GM23338 (cell line): ENCODE data around the gene SLC66A3. TPM values are rescaled to one million over a fixed set of nuclear protein-coding genes. Genes with fewer than 3 reads are reported as not detected.

Experiments used
- ATAC-seq: fragments of 200-7000 bp; cut with Tn5 transposase; 3 replicates; pipeline ENCODE4 v1.9.1; 2020
- DNase-seq: peaks from one replicate; pipeline ENCODE4 v3.0.0-alpha.2; 2015; ENCODE audit warnings: low spot score
- H2AFZ ChIP-seq: fragments of 200-600 bp; sonication (generic); 2 replicates; pipeline ENCODE4 v1.8.0; 2016; ENCODE audit warnings: antibody characterized with exemption, mild to moderate bottlenecking, moderate library complexity
- H3F3A ChIP-seq: fragments of 200-600 bp; sonication (generic); replicated peaks from 2 replicates; pipeline ENCODE4 v1.8.0; 2017; ENCODE audit warnings: antibody characterized with exemption, mixed run types, low read depth
- H3K27ac ChIP-seq: fragments of 200-600 bp; sonication (generic); 2 replicates; pipeline ENCODE4 v1.6.1; 2016; ENCODE audit warnings: low read depth
- H3K27me3 ChIP-seq: fragments of 200-600 bp; sonication (generic); 2 replicates; pipeline ENCODE4 v1.8.0; 2016; ENCODE audit warnings: mild to moderate bottlenecking, mixed run types, moderate library complexity; ENCODE audit not compliant: insufficient read depth
- H3K36me3 ChIP-seq: fragments of 200-600 bp; sonication (generic); 2 replicates; pipeline ENCODE4 v1.8.0; 2016; ENCODE audit warnings: mild to moderate bottlenecking; ENCODE audit not compliant: insufficient read depth
- H3K4me1 ChIP-seq: fragments of 200-600 bp; sonication (generic); 2 replicates; pipeline ENCODE4 v1.8.0; 2016; ENCODE audit warnings: mild to moderate bottlenecking, moderate library complexity; ENCODE audit not compliant: insufficient read depth
- H3K4me2 ChIP-seq: fragments of 200-600 bp; sonication (generic); 2 replicates; pipeline ENCODE4 v1.7.1; 2017; ENCODE audit warnings: mixed run types
- H3K4me3 ChIP-seq: fragments of 200-600 bp; sonication (generic); 2 replicates; pipeline ENCODE4 v1.6.1; 2016; ENCODE audit warnings: mixed run types
- H3K79me2 ChIP-seq: fragments of 200-600 bp; sonication (generic); replicated peaks from 2 replicates; pipeline ENCODE4 v1.8.0; 2017; ENCODE audit warnings: mild to moderate bottlenecking; ENCODE audit not compliant: insufficient read depth
- H3K9me2 ChIP-seq: fragments of 200-600 bp; sonication (generic); 2 replicates; pipeline ENCODE4 v1.8.0; 2017; ENCODE audit not compliant: insufficient read depth
- H4K20me1 ChIP-seq: fragments of 200-600 bp; sonication (generic); replicated peaks from 2 replicates; pipeline ENCODE4 v1.8.0; 2017; ENCODE audit warnings: mild to moderate bottlenecking; ENCODE audit not compliant: insufficient read depth
- H3K27ac Mint-ChIP-seq: 2 replicates; pipeline ENCODE4 v1.8.0; 2020; ENCODE audit warnings: inconsistent platforms, mild to moderate bottlenecking, moderate library complexity, mixed read lengths
- H3K27me3 Mint-ChIP-seq: 3 replicates; pipeline ENCODE4 v1.8.0; 2022; ENCODE audit warnings: low read depth, mild to moderate bottlenecking, moderate library complexity, mixed read lengths, inconsistent platforms; ENCODE audit not compliant: insufficient read depth, poor library complexity
- H3K36me3 Mint-ChIP-seq: 3 replicates; pipeline ENCODE4 v1.8.0; 2021; ENCODE audit warnings: low read depth, mild to moderate bottlenecking, inconsistent platforms, moderate library complexity, mixed read lengths
- H3K4me1 Mint-ChIP-seq: 3 replicates; pipeline ENCODE4 v1.8.0; 2020; ENCODE audit warnings: mild to moderate bottlenecking, inconsistent platforms, mixed read lengths
- H3K4me3 Mint-ChIP-seq: 3 replicates; pipeline ENCODE4 v1.8.0; 2021; ENCODE audit warnings: moderate library complexity, mild to moderate bottlenecking, inconsistent platforms, mixed read lengths
- H3K9me3 Mint-ChIP-seq: 3 replicates; pipeline ENCODE4 v1.8.0; 2020; ENCODE audit warnings: moderate library complexity, mild to moderate bottlenecking, inconsistent platforms, mixed read lengths
- CREB1 ChIP-seq: fragments of 250-450 bp; sonication (Bioruptor Pico); IDR thresholded peaks from 2 replicates; pipeline ENCODE4 v1.5.0; 2020; ENCODE audit warnings: low read depth, mild to moderate bottlenecking, moderate library complexity
- EZH2 ChIP-seq: fragments of 200-600 bp; sonication (generic); IDR thresholded peaks from one replicate; pipeline ENCODE4 v1.8.0; 2017; ENCODE audit warnings: antibody characterized with exemption, mild to moderate bottlenecking, low read depth; ENCODE audit not compliant: unreplicated experiment
- EZH2phosphoT487 ChIP-seq: fragments of 200-600 bp; sonication (generic); IDR thresholded peaks from one replicate; pipeline ENCODE4 v1.8.1; 2018; ENCODE audit warnings: antibody characterized with exemption; ENCODE audit not compliant: unreplicated experiment
- NANOG ChIP-seq: IDR thresholded peaks from 2 replicates; pipeline ENCODE4 v1.6.1; 2016; ENCODE audit warnings: antibody characterized with exemption, borderline replicate concordance
- POLR2AphosphoS5 ChIP-seq: IDR thresholded peaks from 2 replicates; pipeline ENCODE4 v1.6.1; 2016; ENCODE audit warnings: antibody characterized with exemption, low read depth
- ZNF331 ChIP-seq: fragments of 250-450 bp; sonication (Bioruptor Pico); IDR thresholded peaks from 2 replicates; pipeline ENCODE4 v1.5.0; 2020; ENCODE audit warnings: low read depth, mild to moderate bottlenecking, moderate library complexity
- polyA plus RNA-seq: library from polyadenylated mRNA; unstranded; fragments of >200 nt; fragmentation: Nextera tagmentation; extraction: Ambion mirVana; gene quantifications from 2 replicates; pipeline ENCODE4 v1.2.1, GENCODE V29; 2016
- total RNA-seq: library from RNA; depleted of rRNA; stranded (reverse); fragments of >200 nt; shearing (Covaris generic); gene quantifications from 2 replicates; pipeline ENCODE4 v1.2.3, GENCODE V29; 2014
- TF ChIP-seq, protein P1 (sequence below): fragments of 250-450 bp; sonication (Bioruptor Pico); IDR thresholded peaks from 2 replicates; pipeline ENCODE4 v1.5.0; 2020; ENCODE audit warnings: mild to moderate bottlenecking, moderate library complexity
- TF ChIP-seq, protein P2 (sequence below), 2 experiments: fragments of 200-600 bp in 1 of 2; sonication (generic) in 1 of 2; conservative IDR thresholded peaks; 2 replicates each; pipeline versions ENCODE4 v1.5.1 to v1.6.1; 2016 to 2017; ENCODE audit warnings: antibody characterized with exemption in 2 of 2, low read depth in 2 of 2, mild to moderate bottlenecking in 2 of 2, moderate library complexity in 1 of 2
- TF ChIP-seq, protein P3 (sequence below): IDR thresholded peaks from 2 replicates; pipeline ENCODE4 v1.6.1; 2016; ENCODE audit warnings: antibody characterized with exemption

SLC66A3 gene
- total and polyA plus RNA-seq, 2 experiments from 2014 or later = 13.7 to 18.4 TPM

DNA sequence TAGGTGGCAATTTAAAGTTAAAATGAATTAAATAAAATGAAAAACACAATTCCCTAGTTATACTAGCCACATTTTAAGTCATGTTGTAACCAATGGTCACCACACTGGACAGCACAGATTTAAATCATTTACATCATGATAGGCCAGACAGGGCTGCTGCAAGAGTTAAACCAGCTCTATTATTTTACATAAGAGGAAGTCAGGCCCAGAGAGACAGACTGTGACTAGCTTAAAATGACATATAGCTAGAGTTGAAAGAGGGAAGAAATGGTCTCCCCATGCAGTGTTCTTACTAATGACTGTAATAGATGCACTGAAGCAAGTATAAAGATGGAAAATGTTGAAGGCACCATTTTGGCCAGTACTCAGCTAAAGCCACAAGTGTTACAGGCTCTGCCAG lies 69.6 kb downstream of the SLC66A3 start (continued):
- TF ChIP-seq, protein P1, sequence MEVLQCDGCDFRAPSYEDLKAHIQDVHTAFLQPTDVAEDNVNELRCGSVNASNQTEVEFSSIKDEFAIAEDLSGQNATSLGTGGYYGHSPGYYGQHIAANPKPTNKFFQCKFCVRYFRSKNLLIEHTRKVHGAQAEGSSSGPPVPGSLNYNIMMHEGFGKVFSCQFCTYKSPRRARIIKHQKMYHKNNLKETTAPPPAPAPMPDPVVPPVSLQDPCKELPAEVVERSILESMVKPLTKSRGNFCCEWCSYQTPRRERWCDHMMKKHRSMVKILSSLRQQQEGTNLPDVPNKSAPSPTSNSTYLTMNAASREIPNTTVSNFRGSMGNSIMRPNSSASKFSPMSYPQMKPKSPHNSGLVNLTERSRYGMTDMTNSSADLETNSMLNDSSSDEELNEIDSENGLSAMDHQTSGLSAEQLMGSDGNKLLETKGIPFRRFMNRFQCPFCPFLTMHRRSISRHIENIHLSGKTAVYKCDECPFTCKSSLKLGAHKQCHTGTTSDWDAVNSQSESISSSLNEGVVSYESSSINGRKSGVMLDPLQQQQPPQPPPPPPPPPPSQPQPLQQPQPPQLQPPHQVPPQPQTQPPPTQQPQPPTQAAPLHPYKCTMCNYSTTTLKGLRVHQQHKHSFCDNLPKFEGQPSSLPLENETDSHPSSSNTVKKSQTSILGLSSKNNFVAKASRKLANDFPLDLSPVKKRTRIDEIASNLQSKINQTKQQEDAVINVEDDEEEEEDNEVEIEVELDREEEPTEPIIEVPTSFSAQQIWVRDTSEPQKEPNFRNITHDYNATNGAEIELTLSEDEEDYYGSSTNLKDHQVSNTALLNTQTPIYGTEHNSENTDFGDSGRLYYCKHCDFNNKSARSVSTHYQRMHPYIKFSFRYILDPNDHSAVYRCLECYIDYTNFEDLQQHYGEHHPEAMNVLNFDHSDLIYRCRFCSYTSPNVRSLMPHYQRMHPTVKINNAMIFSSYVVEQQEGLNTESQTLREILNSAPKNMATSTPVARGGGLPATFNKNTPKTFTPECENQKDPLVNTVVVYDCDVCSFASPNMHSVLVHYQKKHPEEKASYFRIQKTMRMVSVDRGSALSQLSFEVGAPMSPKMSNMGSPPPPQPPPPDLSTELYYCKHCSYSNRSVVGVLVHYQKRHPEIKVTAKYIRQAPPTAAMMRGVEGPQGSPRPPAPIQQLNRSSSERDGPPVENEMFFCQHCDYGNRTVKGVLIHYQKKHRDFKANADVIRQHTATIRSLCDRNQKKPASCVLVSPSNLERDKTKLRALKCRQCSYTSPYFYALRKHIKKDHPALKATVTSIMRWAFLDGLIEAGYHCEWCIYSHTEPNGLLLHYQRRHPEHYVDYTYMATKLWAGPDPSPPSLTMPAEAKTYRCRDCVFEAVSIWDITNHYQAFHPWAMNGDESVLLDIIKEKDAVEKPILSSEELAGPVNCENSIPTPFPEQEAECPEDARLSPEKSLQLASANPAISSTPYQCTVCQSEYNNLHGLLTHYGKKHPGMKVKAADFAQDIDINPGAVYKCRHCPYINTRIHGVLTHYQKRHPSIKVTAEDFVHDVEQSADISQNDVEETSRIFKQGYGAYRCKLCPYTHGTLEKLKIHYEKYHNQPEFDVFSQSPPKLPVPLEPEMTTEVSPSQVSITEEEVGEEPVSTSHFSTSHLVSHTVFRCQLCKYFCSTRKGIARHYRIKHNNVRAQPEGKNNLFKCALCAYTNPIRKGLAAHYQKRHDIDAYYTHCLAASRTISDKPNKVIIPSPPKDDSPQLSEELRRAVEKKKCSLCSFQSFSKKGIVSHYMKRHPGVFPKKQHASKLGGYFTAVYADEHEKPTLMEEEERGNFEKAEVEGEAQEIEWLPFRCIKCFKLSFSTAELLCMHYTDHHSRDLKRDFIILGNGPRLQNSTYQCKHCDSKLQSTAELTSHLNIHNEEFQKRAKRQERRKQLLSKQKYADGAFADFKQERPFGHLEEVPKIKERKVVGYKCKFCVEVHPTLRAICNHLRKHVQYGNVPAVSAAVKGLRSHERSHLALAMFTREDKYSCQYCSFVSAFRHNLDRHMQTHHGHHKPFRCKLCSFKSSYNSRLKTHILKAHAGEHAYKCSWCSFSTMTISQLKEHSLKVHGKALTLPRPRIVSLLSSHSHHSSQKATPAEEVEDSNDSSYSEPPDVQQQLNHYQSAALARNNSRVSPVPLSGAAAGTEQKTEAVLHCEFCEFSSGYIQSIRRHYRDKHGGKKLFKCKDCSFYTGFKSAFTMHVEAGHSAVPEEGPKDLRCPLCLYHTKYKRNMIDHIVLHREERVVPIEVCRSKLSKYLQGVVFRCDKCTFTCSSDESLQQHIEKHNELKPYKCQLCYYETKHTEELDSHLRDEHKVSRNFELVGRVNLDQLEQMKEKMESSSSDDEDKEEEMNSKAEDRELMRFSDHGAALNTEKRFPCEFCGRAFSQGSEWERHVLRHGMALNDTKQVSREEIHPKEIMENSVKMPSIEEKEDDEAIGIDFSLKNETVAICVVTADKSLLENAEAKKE = no peak
- no peak for TF ChIP-seq EZH2phosphoT487
- TF ChIP-seq ZNF331 (CRISPR knock-in tag) = no peak
- no peak for TF ChIP-seq CREB1 (CRISPR knock-in tag)
- no peak for TF ChIP-seq EZH2

DNA sequence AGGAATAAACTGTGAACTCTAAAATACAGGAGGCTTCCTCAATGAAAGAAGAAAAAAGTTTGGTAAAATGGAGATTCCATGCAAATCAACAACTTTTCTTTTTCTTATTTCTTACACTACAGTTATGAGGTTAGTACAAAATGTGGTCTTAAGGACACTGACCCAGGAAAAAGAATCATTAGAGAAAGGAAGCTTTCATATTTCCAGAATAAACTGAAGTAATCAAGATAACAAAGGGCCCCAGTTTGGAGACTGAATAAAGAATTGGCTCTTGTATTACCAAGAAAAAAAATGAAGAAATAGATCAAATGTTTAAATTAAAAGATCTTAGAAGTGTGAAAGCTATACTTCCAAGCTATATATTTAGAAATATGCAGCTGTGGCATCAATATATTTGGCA lies 72.3 kb downstream of the SLC66A3 start:
- Mint-ChIP-seq H3K36me3 (peaks cover 4% of the 10 kb centered on the region; the same call in 2 of the 3 replicates), H3K9me3 (no peaks in the 10 kb centered on the region), H3K4me3 (no peak overlapping the region), H3K27ac (no peak overlapping the region), H3K27me3 (no peaks in the 10 kb centered on the region), H3K4me1 (peaks cover 28% of the 10 kb centered on the region)
- no peak for DNase-seq
- no peaks in the 10 kb centered on the region; the same call in 1 of the 2 replicates for H3K36me3 ChIP-seq
- no peak overlapping the region for H2AFZ ChIP-seq
- peaks cover 24% of the 10 kb centered on the region for H3K4me1 ChIP-seq
- no peaks in the 10 kb centered on the region for H3F3A ChIP-seq
- H3K27me3 ChIP-seq = no peaks in the 10 kb centered on the region
- H3K27ac ChIP-seq = no peak overlapping the region
- H3K4me2 ChIP-seq = no peak overlapping the region
- ATAC-seq = no peak
- no peaks in the 10 kb centered on the region for H3K9me2 ChIP-seq
- peaks cover 7% of the 10 kb centered on the region for H3K79me2 ChIP-seq
- no peaks in the 10 kb centered on the region for H4K20me1 ChIP-seq
- H3K4me3 ChIP-seq = no peak overlapping the region
- TF ChIP-seq EZH2phosphoT487 = no peak
- no peak for TF ChIP-seq CREB1 (CRISPR knock-in tag)
- TF ChIP-seq, protein P2, sequence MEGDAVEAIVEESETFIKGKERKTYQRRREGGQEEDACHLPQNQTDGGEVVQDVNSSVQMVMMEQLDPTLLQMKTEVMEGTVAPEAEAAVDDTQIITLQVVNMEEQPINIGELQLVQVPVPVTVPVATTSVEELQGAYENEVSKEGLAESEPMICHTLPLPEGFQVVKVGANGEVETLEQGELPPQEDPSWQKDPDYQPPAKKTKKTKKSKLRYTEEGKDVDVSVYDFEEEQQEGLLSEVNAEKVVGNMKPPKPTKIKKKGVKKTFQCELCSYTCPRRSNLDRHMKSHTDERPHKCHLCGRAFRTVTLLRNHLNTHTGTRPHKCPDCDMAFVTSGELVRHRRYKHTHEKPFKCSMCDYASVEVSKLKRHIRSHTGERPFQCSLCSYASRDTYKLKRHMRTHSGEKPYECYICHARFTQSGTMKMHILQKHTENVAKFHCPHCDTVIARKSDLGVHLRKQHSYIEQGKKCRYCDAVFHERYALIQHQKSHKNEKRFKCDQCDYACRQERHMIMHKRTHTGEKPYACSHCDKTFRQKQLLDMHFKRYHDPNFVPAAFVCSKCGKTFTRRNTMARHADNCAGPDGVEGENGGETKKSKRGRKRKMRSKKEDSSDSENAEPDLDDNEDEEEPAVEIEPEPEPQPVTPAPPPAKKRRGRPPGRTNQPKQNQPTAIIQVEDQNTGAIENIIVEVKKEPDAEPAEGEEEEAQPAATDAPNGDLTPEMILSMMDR (conservative IDR thresholded peaks at IDR 0.05; ENCODE audit: low read depth in 2 of 2) = no peak
- TF ChIP-seq POLR2AphosphoS5 = no peak
- TF ChIP-seq, protein P3, sequence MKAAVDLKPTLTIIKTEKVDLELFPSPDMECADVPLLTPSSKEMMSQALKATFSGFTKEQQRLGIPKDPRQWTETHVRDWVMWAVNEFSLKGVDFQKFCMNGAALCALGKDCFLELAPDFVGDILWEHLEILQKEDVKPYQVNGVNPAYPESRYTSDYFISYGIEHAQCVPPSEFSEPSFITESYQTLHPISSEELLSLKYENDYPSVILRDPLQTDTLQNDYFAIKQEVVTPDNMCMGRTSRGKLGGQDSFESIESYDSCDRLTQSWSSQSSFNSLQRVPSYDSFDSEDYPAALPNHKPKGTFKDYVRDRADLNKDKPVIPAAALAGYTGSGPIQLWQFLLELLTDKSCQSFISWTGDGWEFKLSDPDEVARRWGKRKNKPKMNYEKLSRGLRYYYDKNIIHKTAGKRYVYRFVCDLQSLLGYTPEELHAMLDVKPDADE = no peak
- TF ChIP-seq NANOG = no peak
- no peak for TF ChIP-seq ZNF331 (CRISPR knock-in tag)
